ENCODE data around the gene NCS1. TPM values are rescaled to one million over a fixed set of nuclear protein-coding genes. Genes with fewer than 3 reads are reported as not detected.

The NCS1 gene
- total and polyA plus RNA-seq, 9 of the 15 experiments (the other 6 are each of a cell fraction or from before 2014, with no cell fraction given): 0.28 to 27.0 (median 9.6) TPM

GRCh38 chr9:130208600-130209347 lies 36.6 kb downstream of the NCS1 start (continued):
- no peak for TF ChIP-seq PBX2 (CRISPR knock-in tag; IDR thresholded peaks at IDR 0.05; ENCODE audit: low read depth)
- TF ChIP-seq PBX2 (tag; conservative IDR thresholded peaks at IDR 0.05; ENCODE audit: low read depth): no peak
- peak; percentile 56; the same call in 1 of the 2 replicates for TF ChIP-seq ARID1B (IDR thresholded peaks at IDR 0.05)
- TF ChIP-seq CREBBP (IDR thresholded peaks at IDR 0.05; ENCODE audit: low read depth, low read length): no peak
- no peak for TF ChIP-seq NR0B1 (IDR thresholded peaks at IDR 0.05; ENCODE audit: partially characterized antibody)
- no peak for TF ChIP-seq KLF1 (tag; IDR thresholded peaks at IDR 0.05)
- no peak for TF ChIP-seq ZBTB43 (CRISPR knock-in tag; IDR thresholded peaks at IDR 0.05)
- peak in 1 of 2 experiments; percentile 7; a peak in 1 of 4 replicates for TF ChIP-seq SIN3A (IDR thresholded peaks at IDR 0.05; ENCODE audit: borderline replicate concordance in 2 of 2, control insufficient read depth in 1 of 2, low read depth in 2 of 2, low read length in 2 of 2)
- no peak for TF ChIP-seq BMI1 (IDR thresholded peaks at IDR 0.05; ENCODE audit: low read length)
- no peak for TF ChIP-seq BRF2 (IDR thresholded peaks at IDR 0.05; ENCODE audit: borderline replicate concordance, insufficient read depth, insufficient read length)
- no peak for TF ChIP-seq FIP1L1 (IDR thresholded peaks at IDR 0.05; ENCODE audit: low read depth, low read length, poor library complexity, severe bottlenecking)
- peak; percentile 15 to 68; a peak in 2 of 4 replicates for TF ChIP-seq KDM1A (IDR thresholded peaks at IDR 0.05)
- peak; percentile 86 for TF ChIP-seq CHD4 (IDR thresholded peaks at IDR 0.05; ENCODE audit: insufficient read depth, insufficient replicate concordance, low read depth, low read length, poor library complexity, severe bottlenecking)
- peak; percentile 35; the same call in 1 of the 2 replicates for TF ChIP-seq STAT5A (IDR thresholded peaks at IDR 0.05; ENCODE audit: borderline replicate concordance, low read length)
- peak in 1 of 2 experiments; percentile 60; a peak in 2 of 4 replicates for TF ChIP-seq RCOR1 (IDR thresholded peaks at IDR 0.05; ENCODE audit: borderline replicate concordance in 1 of 2, low read depth in 2 of 2, low read length in 2 of 2)
- peak; percentile 41; the same call in 1 of the 2 replicates for TF ChIP-seq HDAC2 (IDR thresholded peaks at IDR 0.05)
- TF ChIP-seq TAF9B (IDR thresholded peaks at IDR 0.05; ENCODE audit: partially characterized antibody): no peak
- TF ChIP-seq ZBTB7A (IDR thresholded peaks at IDR 0.05; ENCODE audit: borderline replicate concordance, control insufficient read depth, low read depth, low read length): peak; percentile 78; the same call in 1 of the 2 replicates
- no peak for TF ChIP-seq RFX1 (IDR thresholded peaks at IDR 0.05)
- no peak for TF ChIP-seq ZNF507 (tag; conservative IDR thresholded peaks at IDR 0.05)
- no peak for TF ChIP-seq LCOR (CRISPR knock-in tag; IDR thresholded peaks at IDR 0.05)

Measured in K562 (cell line).